Stomach (tissue), 4 donors: ENCODE data around the gene SLC38A11.

Source experiments
- EP300 ChIP-seq: sonication (generic); formaldehyde crosslinking; IDR thresholded peaks from one replicate; pipeline ENCODE4 v1.6.1; 2017; ENCODE audit warnings: antibody characterized with exemption
- POLR2A ChIP-seq, 4 donors: fragments of 450-650 bp; IDR thresholded peaks; one replicate each; pipeline ENCODE4 v1.6.1; 2016; ENCODE audit warnings: antibody characterized with exemption in 4 of 4, control low read depth in 2 of 4, mild to moderate bottlenecking in 1 of 4, moderate library complexity in 1 of 4
- POLR2AphosphoS5 ChIP-seq, 3 donors: sonication (generic); formaldehyde crosslinking; IDR thresholded peaks; one replicate each; pipeline ENCODE4 v1.6.1; 2016; ENCODE audit warnings: antibody characterized with exemption in 3 of 3
- TF ChIP-seq, protein P1 (sequence below), 7 experiments: fragments of 450-650 bp in 4 of 7; fragments of 200-600 bp in 3 of 7; sonication (generic) in 3 of 7; IDR thresholded peaks; one replicate each; pipeline ENCODE4 v1.5.1; 2016 to 2019; ENCODE audit warnings: antibody characterized with exemption in 7 of 7, control low read depth in 2 of 7, mild to moderate bottlenecking in 1 of 7

DNA sequence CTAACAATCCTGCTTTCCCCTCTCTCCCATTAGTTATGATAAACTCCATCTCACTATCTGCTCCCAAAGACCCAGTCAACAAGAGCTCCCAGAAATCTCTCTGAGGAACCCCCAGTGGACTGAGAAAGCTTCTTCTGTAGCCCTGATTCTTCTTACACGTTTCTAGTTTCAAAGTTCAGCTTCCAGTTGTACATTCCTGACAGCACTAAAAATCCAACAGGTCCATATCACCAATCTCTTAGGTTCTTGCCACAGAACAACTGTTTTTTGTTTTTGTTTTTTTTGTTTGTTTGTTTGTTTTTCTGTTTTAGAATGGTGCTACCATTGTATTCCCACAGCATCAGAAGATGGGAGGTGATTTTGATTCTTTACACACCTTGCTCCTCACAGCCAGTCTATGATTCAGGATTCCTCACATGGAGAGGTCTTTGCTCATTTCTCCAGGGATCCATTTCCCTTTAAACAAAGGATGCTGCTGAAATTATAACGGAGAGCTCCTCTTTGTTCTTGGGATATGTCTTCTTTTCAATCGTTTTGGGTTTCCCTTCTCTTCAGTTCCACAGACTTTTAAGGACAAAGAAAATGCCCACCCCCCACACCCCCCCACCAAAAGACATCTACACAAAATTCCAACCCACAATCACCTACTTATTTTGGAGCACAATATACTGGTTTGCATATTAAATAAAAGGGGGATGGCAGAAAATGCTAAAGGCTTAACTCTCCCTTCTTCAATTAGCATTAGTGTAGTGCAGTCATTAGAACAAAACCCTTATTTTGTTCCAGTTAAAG lies 57.7 kb downstream of the SLC38A11 start:
- TF ChIP-seq POLR2A (IDR thresholded peaks at IDR 0.05): no peak
- TF ChIP-seq, protein P1, sequence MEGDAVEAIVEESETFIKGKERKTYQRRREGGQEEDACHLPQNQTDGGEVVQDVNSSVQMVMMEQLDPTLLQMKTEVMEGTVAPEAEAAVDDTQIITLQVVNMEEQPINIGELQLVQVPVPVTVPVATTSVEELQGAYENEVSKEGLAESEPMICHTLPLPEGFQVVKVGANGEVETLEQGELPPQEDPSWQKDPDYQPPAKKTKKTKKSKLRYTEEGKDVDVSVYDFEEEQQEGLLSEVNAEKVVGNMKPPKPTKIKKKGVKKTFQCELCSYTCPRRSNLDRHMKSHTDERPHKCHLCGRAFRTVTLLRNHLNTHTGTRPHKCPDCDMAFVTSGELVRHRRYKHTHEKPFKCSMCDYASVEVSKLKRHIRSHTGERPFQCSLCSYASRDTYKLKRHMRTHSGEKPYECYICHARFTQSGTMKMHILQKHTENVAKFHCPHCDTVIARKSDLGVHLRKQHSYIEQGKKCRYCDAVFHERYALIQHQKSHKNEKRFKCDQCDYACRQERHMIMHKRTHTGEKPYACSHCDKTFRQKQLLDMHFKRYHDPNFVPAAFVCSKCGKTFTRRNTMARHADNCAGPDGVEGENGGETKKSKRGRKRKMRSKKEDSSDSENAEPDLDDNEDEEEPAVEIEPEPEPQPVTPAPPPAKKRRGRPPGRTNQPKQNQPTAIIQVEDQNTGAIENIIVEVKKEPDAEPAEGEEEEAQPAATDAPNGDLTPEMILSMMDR (IDR thresholded peaks at IDR 0.05): no peak
- no peak for TF ChIP-seq EP300
- TF ChIP-seq POLR2AphosphoS5 (IDR thresholded peaks at IDR 0.05): no peak
